Left renal pelvis (tissue), 4 donors: ENCODE measurements around the gene TPCN2. TPM values are rescaled to one million over a fixed set of nuclear protein-coding genes. Genes with fewer than 3 reads are reported as not detected.

Experiments used
- DNase-seq, 4 donors: peaks; one replicate each; pipeline ENCODE4 v3.0.0-alpha.2; 2013; ENCODE audit warnings: low read depth in 4 of 4, low spot score in 3 of 4
- polyA plus RNA-seq, 4 donors: library from polyadenylated mRNA; unstranded; fragments of 120-200 nt; gene quantifications; one replicate each; pipeline ENCODE4 v1.2.1, GENCODE V29; 2013; ENCODE audit not compliant: insufficient read length in 4 of 4

TPCN2 gene
- polyA plus RNA-seq, 4 donors: 9.1 to 20.5 (median 14.2) TPM

DNA sequence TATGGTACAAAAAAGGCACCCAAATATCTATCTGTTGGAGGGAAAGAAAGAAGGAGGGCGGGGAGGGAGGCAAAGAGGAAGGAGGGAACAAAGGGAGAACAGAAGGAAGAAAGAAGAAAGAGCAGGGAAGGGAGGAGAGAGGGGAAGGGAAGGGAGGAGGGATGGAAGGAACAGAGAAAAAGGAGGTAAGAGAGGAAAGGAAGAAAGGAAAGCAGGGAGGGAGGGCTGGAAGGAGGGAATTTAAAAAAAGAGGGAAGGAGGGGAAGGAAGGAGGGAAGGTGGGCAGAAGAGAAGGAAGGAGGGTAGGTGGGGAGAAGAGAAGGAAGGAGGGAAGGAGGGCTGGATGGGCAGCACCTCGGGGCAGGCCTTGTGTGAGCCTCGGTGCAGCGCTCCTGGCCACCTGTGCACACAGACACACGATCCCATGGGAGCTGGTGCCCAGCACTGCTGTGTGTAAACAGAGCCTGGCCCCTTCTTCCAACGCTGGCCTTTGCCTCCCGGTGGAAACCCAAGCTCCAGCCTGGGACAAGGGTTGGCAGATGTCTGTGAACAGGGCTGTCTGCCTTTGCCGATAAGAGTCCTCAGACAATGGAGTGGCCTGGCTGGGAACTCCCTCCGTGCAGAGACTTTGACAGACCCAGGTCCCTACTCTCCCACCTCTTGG lies 130.2 kb downstream of the TPCN2 start:
- DNase-seq: no peak

DNA sequence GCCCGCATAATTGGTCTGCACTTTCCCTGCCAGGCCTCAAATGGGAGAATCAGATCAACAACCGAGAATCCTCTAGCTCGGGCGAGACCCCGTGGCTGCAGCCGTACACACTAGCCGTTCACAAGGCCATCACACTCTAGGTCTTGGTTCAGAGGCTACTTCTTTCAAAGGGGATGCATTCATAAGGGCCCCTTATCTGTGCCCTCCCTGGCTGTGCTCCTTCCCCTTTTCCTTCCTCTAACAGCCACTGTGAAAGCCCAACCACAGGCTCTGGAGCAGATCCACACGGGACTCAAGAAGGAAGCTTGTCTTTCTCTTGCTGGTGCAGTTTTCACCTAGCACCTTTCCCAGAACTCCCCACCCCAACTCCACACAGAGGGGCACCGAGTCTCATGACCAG lies 131.5 kb downstream of the TPCN2 start:
- no peak for DNase-seq

DNA sequence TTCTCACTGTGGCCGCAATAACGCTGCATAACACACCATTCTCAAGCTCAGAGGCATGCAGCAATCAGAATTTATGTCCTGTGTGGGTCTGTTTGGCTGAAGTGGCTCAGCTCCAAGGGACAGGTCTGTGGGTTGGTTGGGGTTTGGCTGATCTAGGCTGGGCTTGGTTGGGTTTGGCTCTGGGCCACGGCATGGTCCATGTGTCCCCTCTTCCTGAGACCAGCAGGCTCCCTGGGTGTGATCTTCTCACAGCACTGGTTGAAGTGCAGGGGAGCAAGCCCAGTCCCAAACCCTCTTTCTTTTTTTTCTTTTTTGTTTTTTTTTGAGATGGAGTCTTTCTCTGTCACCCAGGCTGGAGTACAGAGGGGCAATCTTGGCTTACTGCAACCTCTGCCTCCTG lies 132.0 kb downstream of the TPCN2 start:
- DNase-seq: no peak

DNA sequence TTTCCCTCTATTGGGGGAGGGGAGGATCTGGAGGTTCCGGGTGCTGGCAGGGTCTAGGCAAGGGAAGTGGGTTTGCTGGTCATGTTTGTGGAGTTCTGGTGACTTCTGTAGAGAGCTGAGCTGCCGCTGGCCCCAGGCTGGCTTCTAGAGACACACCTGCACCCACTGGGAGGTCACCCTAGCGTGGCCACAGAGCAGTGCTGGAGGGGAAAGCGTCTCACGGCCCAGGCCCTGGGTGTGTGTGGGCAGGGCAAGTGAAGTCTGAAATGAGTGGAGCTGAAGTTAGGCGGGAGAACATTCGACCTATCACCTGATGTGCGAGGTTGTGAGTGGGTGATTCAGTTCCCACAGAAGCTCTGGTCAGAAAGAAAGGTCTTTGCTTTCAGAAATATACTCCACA lies 134.9 kb downstream of the TPCN2 start:
- no peak for DNase-seq

Other genes with a start within 250 kb of the TPCN2 start
- 10 to 100 TPM; 29.1 to 36.5 (median 32.5) TPM for gene CPT1A, start 207.0 kb upstream of the TPCN2 start, polyA plus RNA-seq
- gene MRPL21, start 145.1 kb upstream of the TPCN2 start, polyA plus RNA-seq: 10 to 100 TPM; 46.3 to 84.7 (median 68.4) TPM
- gene IGHMBP2, start 145.0 kb upstream of the TPCN2 start, polyA plus RNA-seq: 10 to 100 TPM; 13.1 to 22.2 (median 15.9) TPM
- gene MRGPRD, start 67.9 kb upstream of the TPCN2 start, polyA plus RNA-seq: not detected
- 10 to 100 TPM; 17.9 to 28.1 (median 20.8) TPM for gene MRGPRF, start 35.7 kb upstream of the TPCN2 start, polyA plus RNA-seq
- gene SMIM38, start 107.0 kb downstream of the TPCN2 start, polyA plus RNA-seq: 1 to 10 TPM in 1 of 4 donors, under 1 TPM in 3; 0.32 to 1.9 (median 0.67) TPM
- 1 to 10 TPM in 3 of 4 donors, under 1 TPM in 1; 0.33 to 7.7 (median 4.3) TPM for gene MYEOV, start 245.2 kb downstream of the TPCN2 start, polyA plus RNA-seq